GM19324 (cell line): ENCODE data around the gene CGGBP1.
"Not testable (repeated sequence)": the region's sequence is repeated elsewhere in the genome, so short reads cannot be mapped to it uniquely, and the experiment has no call there.

ENCODE experiments used
- ATAC-seq: cut with Tn5 transposase; IDR thresholded peaks from one replicate; pipeline ENCODE4 v1.9.1; 2021; ENCODE audit warnings: mild to moderate bottlenecking, moderate library complexity; ENCODE audit not compliant: unreplicated experiment, low FRiP score

The CGGBP1 gene

DNA sequence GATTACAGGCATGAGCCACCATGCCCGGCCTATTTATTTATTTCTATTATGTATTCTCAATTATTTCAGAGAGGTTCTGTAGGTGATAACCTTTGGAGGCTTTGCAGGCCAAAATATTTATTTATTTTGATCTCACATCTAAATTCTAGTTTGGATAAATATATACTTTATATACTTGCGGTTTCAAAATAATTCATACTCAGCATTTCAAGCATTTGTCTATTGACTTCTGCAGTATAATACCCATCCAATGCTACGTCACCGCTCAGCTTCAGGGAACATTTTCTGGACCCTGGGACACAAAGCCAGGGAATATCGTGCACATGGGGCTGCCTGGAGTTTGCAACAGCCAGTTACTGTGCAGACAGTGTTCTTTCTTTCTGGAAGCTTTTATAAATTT, 22.6 kb downstream of the CGGBP1 start:
- ATAC-seq, result no peak

DNA sequence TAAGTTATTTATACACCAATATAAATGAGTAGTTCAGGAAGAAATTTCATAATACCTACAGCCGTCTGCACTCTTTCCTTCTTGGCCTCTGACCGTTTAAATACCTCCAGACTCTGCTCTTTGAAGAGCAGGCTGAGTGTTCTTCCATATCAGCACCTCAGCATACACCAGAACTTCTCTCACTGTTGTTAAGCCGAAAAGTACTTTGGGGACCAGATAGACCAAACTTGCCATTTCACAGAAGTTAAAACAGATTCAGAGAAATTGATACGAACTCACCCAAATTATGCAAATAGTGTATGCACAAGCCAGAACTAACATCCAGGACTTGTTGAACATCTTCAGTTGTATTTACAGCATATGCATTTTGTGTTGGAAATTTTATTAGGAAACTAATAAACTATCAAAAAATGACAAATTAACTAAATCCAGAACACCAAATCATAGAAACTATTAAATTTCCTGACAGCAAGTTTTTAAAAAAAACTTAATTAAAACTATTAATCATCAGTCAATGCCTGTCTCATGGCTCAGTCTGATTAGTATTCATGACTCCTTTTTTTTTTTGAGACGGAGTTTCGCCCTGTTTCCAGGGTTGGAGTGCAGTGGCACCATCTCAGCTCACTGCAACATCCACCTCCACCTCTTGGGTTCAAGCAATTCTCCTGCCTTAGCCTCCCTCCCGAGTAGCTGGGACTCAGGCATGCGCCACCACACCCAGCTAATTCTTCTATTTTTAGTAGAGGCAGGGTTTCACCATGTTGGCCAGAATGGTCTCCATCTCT, 24.1 kb downstream of the CGGBP1 start:
- ATAC-seq, result no peak

DNA sequence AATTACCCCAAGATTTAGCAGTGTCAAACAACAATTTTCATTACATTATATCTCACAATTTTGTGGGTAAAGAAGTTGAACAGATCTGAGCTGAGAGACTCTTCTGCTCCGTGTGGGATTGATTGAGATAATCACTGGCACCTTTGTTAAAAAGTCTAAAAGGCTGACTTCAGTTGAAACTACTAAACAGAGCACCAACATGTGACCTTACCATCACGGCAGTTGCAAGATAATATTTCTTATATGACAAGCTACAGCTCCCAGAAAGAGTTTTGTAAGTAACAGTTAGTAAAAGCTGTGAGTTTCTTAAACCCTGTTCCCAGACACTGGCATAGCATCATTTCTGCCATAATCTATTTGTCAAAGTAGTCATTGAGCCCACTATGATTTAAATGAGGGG, 25.0 kb downstream of the CGGBP1 start:
- ATAC-seq, result no peak

DNA sequence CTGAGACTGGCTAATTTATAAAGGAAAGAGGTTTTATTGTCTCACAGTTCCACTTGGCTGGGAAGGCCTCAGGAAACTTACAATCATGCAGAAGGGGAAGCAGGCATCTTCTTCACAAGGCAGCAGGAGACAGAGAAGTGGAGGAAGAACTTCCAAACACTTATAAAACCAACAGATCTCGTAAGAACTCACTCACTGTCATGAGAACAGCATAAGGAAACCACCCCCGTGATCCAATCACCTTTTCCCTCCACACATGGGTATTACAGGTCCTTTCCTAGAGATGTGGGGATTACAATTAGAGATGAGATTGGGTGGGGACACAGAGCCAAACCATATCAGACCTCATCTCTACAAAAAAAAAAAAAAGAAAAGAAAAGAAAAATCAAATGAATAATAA, 25.7 kb downstream of the CGGBP1 start:
- ATAC-seq, result no peak

DNA sequence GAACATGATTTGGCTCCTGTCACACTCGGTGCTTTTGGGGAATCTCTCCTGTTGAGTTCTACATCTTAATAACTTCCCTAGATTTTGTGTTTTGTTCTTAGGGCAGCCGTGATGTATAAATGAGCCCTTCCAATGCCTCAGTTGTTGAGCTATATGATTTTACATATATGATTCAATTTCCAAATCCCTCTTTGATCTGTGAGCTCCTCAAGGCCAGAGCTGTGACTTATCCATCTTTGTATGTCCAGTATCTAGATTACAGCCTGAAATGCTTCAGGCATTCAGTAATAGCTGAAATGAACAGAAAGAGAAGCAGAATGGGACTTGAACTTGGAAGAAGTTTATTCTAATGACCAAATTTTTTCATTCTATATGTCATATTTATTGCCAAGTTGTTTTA, 26.6 kb downstream of the CGGBP1 start:
- ATAC-seq, result no peak

DNA sequence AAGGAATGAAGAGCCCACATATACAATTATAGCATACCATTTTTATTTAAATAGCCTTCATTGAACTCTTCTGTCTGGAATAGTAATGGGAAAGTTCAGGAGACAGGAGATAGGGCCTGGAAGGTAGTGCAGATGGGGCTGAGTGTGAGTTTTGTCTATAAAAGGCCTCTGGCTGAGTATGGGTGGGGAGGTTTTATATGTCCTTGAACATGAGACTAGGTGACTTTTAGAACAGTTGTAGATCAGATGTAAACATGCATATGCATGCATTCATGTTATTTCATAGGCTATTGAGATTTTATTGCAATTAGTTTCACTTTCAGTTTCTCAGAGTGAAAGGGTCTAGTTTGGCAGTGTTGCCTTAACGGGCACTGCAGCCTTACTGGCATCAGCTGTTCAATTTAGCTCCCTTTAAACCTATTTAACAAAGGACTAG, 27.1 kb downstream of the CGGBP1 start:
- ATAC-seq, result peak; percentile 87

DNA sequence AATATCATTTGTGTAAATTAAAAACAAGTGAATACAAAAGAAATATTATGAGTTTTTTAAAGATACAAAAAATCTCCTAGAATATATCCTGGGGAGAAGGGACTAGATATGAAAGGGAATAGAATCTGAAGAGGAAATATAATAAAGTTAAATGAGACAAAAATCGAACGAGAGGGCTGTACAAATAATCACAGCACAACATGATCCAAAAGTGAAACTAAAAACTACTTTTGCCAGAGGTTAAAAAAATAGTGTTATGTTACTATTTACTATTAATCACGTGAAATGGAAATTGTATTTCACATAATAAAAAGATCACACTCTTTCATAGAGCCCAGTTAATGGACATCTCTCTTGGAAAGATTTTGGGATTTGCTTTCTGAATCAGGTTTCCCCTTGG, 28.6 kb downstream of the CGGBP1 start:
- no peak for ATAC-seq

DNA sequence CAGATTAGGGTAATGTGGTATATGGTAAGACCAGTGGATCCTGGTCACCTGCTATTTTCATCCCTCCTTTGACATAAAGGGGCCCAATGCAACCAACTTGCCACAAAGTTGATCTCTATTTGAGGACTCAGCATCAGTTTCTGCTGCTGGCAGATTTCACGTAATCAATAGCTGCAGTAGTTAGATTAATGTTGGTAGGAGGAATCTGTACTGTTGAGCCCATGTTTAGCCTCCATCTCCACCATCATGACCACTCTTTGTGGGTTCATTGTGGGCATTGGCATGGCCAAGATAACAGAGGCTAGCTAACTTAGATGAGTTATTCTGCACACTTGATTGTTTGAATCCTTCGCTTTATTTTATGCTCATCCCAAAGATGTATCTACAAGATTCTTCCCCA, 29.9 kb downstream of the CGGBP1 start:
- ATAC-seq, result no peak

DNA sequence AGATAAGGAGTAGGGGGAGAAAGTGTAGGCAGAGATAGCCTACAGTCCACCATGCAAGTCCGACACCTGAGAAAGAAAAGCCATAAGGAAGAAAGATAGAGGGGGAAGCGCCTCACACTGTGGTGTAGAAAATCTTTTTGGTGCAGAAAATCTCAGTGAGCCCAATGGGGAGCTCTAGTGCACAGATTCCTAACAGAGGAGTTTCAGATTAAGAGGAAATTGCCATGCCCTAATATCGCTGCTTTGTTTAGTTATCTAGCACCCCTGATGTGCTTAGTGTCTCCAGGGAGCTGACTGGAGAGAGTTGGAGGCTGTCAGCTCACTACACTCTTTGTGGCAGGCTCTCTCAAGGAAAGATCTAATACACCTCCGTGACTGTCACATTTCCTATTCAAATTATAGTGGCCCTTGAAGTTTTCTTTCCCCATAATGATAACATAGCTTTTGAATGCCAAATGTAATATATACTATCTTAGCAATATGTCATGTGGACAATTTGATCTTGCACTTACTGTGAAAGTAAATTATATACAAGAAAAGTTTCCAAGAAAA, 33.7 kb downstream of the CGGBP1 start:
- no peak for ATAC-seq

DNA sequence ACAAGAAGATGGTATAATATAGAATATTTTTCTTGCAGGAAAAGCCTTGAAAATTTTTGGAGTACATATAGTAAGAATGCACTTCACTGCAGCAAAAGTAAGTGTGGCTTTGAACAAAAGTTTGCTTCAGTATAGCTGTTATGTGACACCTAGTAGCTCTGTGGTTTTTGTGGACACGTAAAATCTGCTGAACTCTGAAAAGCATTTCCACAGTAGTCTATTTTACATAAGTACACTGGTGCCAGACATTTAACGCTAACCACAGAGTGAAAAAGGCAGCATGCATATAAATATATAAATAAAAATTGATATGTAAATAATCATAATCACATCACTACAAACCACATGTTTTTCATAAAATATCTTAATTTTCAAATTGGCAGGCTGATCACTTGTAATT, 39.8 kb downstream of the CGGBP1 start:
- peak; percentile 75 for ATAC-seq

DNA sequence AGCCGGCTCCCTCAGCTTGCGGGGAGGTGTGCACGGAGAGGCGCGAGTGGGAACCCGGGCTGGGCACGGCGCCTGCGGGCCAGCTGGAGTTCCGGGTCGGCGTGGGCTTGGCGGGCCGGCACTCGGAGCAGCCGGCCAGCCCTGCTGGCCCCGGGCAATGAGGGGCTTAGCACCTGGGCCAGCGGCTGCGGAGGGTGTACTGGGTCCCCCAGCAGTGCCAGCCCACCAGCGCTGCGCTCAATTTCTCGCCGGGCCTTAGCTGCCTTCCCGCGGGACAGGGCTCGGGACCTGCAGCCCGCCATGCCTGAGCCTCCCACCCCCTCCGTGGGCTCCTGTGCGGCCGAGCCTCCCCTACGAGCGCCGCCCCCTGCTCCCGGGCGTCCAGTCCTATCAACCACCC, 43.1 kb downstream of the CGGBP1 start:
- not testable (repeated sequence) for ATAC-seq

DNA sequence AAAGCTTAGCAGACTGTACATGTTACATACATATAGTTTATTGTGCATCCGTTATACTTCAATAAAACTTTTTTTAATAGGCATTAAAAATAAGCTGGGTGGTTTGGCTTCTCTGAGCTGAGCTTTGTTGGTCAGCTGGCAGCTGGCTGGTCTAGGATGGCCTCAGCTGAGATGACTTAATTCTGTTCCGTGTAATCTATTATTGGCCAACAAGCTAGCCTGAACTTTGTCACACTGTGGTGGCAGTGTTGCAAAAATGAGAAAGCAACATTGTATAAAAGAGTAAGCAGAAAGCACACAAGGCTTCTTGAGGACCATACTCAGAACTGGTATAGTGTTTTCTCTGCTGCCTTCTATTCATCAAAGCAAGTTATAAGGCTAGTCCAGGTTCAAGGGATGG, 45.2 kb downstream of the CGGBP1 start:
- no peak for ATAC-seq

DNA sequence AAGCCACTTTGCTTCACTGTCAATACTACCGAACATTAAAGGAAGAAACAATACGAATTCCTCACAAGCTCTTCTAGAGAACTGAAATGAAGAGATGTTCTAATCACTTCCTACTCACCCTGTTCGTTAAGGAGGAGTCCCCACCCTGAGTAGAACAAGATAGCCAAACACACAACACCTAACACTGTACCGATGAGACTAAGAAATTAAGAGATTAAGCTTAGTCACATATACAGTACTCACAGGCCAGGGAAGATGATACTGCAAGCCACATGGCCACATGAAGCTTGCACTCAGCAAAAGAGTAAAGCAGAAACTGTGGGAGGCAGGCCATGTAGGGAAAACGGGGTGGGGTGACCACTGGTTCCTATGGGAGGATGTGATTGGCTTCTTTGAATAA, 48.0 kb downstream of the CGGBP1 start:
- ATAC-seq, result no peak

DNA sequence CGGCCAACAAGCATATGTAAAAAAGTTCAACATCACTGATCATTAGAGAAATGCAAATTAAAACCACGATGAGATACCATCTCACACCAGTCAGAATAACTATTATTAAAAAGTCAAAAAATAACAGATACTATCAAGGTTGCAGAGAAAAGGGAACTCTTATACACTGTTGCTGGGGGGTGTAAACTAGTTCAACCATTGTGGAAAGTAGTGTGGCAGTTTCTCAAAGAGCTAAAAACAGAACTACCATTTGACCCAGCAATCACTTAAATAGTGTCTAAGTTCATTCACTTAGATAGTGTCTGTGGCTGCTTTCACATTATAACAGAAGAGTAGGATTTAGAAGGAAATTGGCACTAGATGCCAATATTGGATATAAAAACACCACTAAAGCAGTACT, 49.7 kb downstream of the CGGBP1 start:
- ATAC-seq, result no peak

DNA sequence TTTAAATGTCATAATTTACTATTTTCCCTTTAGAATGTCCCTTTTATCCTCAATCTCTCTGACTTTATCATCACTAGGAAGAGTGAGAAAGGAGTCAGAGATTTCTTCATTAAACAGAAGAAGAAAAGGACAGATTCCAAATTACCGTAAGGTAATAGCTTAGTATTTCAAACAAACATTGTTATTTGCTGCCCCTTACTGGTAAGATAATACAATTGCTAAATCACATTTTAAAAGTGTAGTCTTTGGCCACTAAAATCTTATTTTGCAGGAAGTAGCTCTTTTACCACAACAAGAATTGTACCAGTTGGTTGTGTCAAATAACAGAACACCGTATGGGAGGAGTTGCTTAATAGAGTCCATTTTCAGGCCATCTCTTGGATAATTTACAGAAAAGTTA, 53.7 kb downstream of the CGGBP1 start:
- ATAC-seq, result no peak

DNA sequence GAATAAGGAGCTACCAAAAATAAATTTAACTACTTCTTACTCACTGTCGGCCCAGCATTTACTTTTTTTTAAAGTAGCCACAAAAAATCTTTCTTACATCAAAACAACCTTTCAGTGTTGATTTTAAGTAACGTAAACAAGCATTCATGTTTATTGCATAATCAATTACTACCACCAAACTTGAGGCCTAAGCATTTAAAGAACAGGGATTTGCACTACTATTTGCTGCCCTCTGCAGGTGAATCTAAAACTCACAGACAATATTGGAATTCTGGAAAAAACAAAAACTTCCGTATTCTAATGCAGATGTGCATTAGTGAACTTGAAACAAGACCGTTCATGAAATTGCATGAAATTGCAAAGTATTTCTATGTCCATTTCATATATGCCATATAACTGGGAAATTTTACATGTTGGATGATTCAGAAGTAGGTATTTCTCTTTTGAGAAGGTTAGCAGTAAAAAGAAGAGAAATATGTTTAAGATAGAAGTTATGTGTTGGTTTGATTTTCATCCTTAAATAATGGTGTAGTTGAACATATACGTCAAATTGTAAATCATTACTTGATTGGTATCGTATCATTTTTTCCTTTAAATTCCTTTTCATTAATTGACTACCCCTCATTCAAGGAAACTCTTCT, 55.6 kb downstream of the CGGBP1 start:
- no peak for ATAC-seq

DNA sequence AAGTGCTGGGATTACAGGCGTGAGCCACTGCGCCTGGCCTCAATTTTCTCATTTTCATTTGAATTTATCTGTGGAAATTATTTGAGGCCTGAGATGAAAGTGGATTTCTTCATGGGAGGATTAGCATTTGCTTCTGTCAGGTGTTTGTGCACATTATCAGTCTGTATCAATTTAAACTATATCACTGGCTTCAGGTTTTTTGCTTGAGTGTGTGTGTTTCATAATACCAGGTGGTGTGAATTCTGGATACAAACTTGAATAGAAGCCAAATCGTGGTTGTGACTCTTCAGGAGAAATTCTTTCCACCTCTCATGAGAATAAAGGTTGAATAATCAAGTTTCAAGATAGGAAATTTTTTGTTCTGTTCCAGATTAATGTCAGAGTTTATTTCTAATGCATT, 56.4 kb downstream of the CGGBP1 start:
- ATAC-seq, result no peak
